Measurements from ENCODE around the gene C11orf21.

C11orf21 gene

GRCh38 chr11:2320568-2321310 is 19.0 kb upstream of the C11orf21 start:
- DNase-seq = no peak

- DNase-seq = no peak
Observed at GRCh38 chr11:2319791-2320472, 18.2 kb upstream of the C11orf21 start.

GRCh38 chr11:2318707-2319106 is 17.0 kb upstream of the C11orf21 start:
- no peak for DNase-seq

DNA sequence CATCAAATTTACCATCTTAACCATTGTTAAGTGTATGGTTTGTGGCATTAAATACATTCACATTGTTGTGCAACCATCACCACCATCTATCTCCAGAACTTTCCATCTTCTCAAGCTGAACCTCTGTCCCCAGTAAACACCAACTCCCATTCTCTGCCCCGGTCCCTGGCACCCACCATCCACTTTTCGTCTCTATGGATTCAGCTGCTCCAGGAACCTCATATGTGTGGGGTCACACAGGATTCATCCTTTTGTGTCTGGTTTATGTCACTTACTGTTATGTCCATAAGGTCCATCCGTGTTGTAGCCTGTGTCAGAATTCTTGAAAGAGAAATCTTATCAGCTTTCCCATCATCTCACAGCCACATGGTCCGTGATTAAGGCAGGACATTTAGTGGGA is 16.4 kb upstream of the C11orf21 start:
- DNase-seq = no peak

- no peak for DNase-seq
Observed at GRCh38 chr11:2317354-2318050, 15.8 kb upstream of the C11orf21 start.

GRCh38 chr11:2316963-2317244 is 15.2 kb upstream of the C11orf21 start:
- DNase-seq = no peak

GRCh38 chr11:2316169-2316962 is 14.6 kb upstream of the C11orf21 start:
- DNase-seq = no peak

- no peak for DNase-seq
Observed at GRCh38 chr11:2315395-2316168, 13.9 kb upstream of the C11orf21 start.

DNA sequence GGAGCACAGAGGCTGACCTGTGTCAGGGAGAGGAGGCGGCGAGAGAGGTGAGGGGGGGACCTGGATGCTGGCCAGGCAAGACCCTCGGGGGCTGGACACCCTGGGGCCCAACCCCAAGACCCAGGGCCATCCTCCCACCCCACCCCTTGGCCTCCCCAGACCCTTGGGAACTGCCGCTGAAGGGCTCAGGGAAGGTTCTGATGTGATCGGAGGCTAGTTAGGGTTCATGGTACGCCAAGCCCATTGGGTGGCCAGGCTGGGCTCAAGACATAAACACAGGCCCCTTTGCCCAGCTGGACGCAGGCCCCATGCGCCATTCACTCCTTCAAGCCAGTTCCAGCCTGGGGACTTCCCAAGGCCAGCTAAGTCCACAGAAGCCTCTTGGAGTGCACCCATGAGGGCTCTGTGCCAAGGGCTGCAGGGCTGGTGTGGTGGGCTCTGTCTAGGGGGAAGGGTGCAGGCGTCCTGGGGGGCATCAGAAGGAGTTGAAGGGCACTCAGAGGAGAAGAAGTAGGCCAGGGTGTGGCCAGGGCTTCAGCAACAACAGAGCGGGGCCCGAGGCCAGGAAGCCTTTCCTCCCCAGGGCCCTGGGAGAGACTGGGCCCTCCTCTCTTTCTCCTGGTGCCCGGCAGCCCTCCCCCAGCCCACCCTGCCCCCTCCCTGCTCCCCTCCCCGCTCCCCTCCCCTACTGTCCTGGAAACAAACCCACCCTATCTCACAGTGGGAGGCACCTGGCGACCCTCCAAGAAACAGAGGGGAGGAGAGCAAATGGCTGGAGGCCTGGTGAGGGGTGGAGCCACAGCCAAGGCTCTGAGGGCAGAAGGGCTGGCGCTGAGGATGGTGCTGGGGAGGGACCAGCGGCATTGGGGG is 13.0 kb upstream of the C11orf21 start:
- no peak for DNase-seq

GRCh38 chr11:2314136-2314524 is 12.4 kb upstream of the C11orf21 start:
- DNase-seq = no peak

DNA sequence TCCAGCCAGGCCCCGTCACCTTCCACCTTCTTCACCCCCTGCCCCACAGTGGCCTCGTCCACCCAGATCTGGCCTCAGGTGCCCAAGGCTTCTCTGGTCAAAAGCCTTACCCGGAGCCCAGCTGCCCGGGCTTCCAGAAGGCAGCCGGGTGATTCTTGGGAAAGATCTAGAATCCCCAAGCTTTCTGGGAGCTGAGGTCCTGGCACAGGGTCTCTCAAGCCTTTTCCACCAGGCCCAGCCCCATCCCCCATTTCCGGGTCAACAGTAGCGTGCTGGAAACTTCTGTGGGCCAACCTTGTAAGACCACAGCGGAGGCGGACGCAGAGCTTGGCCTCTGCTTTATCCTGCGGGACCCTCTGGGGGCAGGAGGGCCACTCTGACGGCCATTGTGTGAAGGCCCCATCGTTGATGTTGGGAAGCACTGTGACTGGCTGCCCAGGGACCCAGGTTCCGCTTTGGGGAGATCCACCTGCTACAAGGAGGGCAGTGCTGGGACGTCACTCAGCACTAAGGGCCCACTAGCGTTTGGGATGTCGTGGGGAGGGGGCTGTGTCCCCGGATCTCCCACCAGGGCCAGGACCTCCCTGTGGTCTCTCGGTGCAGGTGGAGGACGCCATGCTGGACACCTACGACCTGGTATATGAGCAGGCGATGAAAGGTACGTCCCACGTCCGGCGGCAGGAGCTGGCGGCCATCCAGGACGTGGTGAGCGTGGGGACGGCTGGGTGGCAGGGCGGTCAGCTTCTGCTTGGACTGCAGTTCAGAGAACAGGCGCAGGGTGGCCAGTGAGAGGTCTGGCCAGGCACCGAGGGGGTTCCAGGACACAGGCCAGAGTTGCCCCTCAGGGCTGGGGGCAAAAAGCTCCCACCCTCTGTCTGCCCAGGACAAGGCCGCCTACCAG is 11.6 kb upstream of the C11orf21 start:
- no peak for DNase-seq

- DNase-seq = peak; percentile 30 to 40 (median 40)
Observed at GRCh38 chr11:2312232-2313042, 10.7 kb upstream of the C11orf21 start.

GRCh38 chr11:2311353-2312133 is 9.8 kb upstream of the C11orf21 start:
- no peak for DNase-seq

GRCh38 chr11:2310786-2311352 is 9.2 kb upstream of the C11orf21 start:
- DNase-seq = no peak

DNA sequence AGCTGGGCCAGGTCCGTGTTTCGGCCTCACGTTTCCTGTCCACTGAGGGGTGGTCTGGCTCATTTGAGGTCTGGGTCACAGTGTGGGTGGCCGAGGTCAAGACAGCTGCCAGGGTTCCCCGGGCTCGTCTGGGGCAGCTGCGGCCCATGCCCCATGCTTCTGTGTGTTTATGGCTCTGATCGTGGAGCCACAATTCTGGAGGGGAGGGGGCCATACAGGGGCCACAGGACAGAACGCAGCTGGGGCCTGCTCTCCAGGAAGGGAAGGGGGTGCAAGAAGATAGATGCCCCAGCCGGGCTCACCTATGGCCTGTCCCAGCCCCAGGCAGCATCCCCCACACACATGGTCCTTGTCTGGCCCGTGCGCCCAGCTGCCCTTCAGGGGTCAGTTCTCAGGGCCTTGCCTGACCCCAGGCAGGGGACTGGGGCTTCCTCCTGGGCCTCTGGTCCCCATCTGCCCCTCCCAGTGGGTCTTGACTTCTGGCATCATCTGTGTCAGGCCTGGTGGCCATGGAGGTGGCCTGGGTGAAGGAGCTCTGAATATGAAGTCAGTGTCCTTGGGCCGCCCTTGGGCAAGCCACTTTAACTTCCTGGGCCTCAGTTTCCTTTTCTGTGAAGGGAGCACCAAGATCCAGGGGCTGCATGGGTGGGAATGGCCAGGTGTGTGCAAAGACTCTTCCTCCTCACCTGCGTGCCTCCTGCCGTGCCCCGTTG is 8.5 kb upstream of the C11orf21 start:
- no peak for DNase-seq

DNA sequence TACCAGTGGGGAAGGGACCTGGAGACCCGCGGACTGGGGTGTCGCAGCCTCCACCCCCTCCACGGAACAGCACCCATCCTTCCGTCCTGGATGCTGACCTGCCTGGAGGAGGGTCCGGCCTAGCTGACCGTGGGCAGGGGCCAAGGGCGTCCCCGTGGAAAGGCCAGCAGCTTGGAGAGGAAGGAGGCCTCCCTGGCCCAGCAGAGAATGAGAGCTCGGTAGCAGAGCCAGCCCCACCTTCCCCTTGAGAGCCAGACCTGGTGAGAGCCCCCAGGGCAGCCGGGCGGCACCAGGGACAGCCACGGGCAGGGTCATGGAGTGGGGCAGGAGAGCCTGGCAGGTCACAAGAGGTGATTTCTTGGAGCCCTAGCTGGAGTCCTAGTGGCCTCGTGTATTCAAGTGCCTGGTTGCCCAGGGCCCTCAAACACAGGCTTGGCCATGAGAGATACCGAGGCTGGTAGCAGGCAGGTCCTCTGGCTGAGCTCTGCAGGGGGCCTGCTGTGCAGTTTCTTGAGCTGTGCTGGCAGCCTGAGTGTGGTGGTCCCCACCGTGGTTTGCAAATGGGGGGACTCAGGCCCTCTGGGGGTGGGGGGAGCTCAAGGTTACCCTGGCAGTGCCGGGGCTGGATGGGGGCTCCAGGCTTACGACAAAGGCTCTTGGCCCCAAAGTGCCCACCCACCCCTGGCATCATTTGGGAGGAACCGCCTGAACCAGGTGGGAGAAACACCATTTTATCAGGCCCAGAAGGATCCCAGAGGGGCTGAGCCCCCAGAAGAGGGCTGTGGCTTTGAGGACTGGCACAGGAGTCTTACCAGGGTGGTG is 7.7 kb upstream of the C11orf21 start:
- no peak for DNase-seq

GRCh38 chr11:2308713-2309112 is 7.0 kb upstream of the C11orf21 start:
- DNase-seq = no peak

All from suppressor macrophage treated with lipopolysaccharide for 1 hour (primary cell).